Measurements from ENCODE around the gene TMEM200A. TPM values are rescaled to one million over a fixed set of nuclear protein-coding genes. Genes with fewer than 3 reads are reported as not detected.

TMEM200A gene
- 134 and 167 TPM in 2 replicates for total RNA-seq

DNA sequence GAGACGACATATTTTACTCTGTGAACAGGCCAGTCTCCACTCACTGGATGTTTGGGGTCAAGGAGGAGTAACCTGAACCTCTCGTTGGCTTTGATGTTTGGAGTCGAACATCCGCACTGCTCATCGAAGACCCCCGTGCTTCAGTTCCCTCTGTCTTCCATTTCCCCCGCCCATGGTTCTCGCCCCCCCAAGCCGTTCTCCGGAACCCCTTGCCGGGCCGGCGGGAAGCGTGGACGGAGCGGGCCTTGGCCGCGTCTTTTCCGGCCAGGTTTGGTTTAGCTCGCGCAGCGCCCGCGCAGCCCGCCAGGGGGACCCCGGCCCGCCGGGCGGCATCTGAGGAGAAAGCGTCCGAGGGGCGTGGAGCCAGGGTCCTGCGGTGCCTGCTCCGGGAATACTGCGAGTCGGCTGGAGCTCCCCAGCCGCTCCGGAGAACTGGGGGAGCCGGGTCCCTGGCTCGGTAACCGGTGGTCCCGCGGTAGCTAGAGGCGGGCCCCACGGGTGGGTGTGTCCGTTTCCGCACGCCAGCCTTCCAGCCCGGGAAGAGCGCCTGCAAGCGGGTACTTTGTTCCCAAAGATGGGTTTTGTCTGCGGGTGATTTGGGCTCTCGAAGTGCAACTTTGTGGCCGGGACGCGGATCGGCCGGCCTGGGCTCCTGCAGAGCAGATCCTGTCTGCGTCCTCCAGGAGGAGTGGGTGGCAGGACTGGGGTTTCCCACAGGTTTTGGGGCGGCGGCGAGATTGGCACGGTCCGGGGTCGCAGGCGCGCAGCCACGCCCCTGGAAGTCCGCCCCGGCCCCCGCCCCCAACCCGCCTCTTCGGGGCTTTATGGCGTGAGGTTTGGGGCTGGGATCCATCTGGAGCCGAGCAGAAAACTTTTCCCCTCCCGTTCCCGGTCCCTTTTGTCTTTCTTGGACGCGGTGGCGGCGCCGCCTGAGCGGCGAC lies at the start of gene TMEM200A:
Gene TMEM200A, plus strand, starts transcription at position 852 of the 941 bp plus-strand sequence. CDS start 74,406 bp downstream, outside the sequence.

Other genes with a start within 250 kb of the TMEM200A start
- gene SAMD3, start 143.1 kb upstream of the TMEM200A start, total RNA-seq: 9.3 and 9.7 TPM in 2 replicates